Esophagus muscularis mucosa (tissue), 3 donors: ENCODE results near the gene VRK3.

Experiments
- POLR2A ChIP-seq: fragments of 450-650 bp; IDR thresholded peaks from one replicate; pipeline ENCODE4 v1.6.1; 2017; ENCODE audit warnings: antibody characterized with exemption, moderate library complexity, mild to moderate bottlenecking, low read depth
- POLR2AphosphoS5 ChIP-seq, 2 donors: sonication (generic); formaldehyde crosslinking; IDR thresholded peaks; one replicate each; pipeline ENCODE4 v1.6.1; 2017; ENCODE audit warnings: antibody characterized with exemption in 2 of 2
- TF ChIP-seq, protein P1 (sequence below), 3 experiments: fragments of 200-600 bp in 2 of 3; fragments of 450-650 bp in 1 of 3; sonication (generic) in 2 of 3; IDR thresholded peaks; one replicate each; pipeline ENCODE4 v1.5.1; 2017 to 2019; ENCODE audit warnings: antibody characterized with exemption in 3 of 3, mild to moderate bottlenecking in 2 of 3, moderate library complexity in 1 of 3

DNA sequence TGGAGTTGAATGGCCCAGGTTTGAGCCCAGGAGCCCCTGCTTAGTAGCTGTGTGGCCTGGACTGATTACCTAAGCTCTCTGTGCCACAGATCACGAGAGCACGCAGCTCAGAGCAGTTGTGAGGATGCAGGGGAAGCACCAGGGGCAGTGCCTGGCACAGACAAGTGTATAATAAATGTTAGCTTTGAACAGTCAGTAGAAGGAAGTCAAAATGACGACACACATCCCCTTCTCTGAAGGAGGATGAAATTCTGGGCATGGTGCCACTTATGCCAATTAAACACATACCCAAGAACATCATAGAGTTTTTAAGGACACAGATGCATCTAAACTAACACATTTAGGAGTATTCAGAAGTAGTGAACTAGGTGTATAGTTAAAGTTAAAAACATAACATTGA is 39.3 kb downstream of the VRK3 start:
- no peak for TF ChIP-seq POLR2AphosphoS5 (IDR thresholded peaks at IDR 0.05)
- TF ChIP-seq, protein P1, sequence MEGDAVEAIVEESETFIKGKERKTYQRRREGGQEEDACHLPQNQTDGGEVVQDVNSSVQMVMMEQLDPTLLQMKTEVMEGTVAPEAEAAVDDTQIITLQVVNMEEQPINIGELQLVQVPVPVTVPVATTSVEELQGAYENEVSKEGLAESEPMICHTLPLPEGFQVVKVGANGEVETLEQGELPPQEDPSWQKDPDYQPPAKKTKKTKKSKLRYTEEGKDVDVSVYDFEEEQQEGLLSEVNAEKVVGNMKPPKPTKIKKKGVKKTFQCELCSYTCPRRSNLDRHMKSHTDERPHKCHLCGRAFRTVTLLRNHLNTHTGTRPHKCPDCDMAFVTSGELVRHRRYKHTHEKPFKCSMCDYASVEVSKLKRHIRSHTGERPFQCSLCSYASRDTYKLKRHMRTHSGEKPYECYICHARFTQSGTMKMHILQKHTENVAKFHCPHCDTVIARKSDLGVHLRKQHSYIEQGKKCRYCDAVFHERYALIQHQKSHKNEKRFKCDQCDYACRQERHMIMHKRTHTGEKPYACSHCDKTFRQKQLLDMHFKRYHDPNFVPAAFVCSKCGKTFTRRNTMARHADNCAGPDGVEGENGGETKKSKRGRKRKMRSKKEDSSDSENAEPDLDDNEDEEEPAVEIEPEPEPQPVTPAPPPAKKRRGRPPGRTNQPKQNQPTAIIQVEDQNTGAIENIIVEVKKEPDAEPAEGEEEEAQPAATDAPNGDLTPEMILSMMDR (IDR thresholded peaks at IDR 0.05): no peak
- no peak for TF ChIP-seq POLR2A
